K562 (cell line): ENCODE results near the gene TUBB6. TPM values are rescaled to one million over a fixed set of nuclear protein-coding genes. Genes with fewer than 3 reads are reported as not detected.
A peak's percentile ranks its signal among the peaks of the same experiment; 100 is the strongest.

Experiments
- ASH1L ChIP-seq: fragments of 450-650 bp; IDR thresholded peaks from 2 replicates; pipeline ENCODE4 v1.6.1; 2018; ENCODE audit warnings: borderline replicate concordance, mild to moderate bottlenecking, low read depth; ENCODE audit not compliant: partially characterized antibody
- ATF4 ChIP-seq: fragments of 450-650 bp; formaldehyde crosslinking; IDR thresholded peaks from 2 replicates; pipeline ENCODE4 v1.4.0; 2022; ENCODE audit warnings: mild to moderate bottlenecking, moderate library complexity
- CC2D1A ChIP-seq: fragments of 450-650 bp; IDR thresholded peaks from 2 replicates; pipeline ENCODE4 v1.6.1; 2017; ENCODE audit warnings: mild to moderate bottlenecking
- FOXP4 ChIP-seq: sonication (generic); formaldehyde crosslinking; IDR thresholded peaks from 2 replicates; pipeline ENCODE4 v1.8.0; 2022; ENCODE audit warnings: mild to moderate bottlenecking, missing genetic modification reagents, borderline replicate concordance
- GMEB1 ChIP-seq: fragments of 250-450 bp; sonication (Bioruptor Pico); IDR thresholded peaks from 2 replicates; pipeline ENCODE4 v1.4.0; 2020; ENCODE audit warnings: mild to moderate bottlenecking
- LEF1 ChIP-seq: fragments of 450-650 bp; IDR thresholded peaks from 2 replicates; pipeline ENCODE4 v1.6.1; 2016; ENCODE audit warnings: mild to moderate bottlenecking
- MCM3 ChIP-seq: fragments of 450-650 bp; IDR thresholded peaks from 2 replicates; pipeline ENCODE4 v1.6.1; 2016
- NR2C2 ChIP-seq, 2 experiments: fragments of 200-800 bp in 1 of 2; sonication (Bioruptor generic) in 1 of 2; sonication (generic) in 1 of 2; formaldehyde crosslinking in 1 of 2; IDR thresholded peaks; 2 replicates each; pipeline versions ENCODE4 v1.6.1 to v1.8.0; 2016 to 2022; ENCODE audit warnings: mild to moderate bottlenecking in 1 of 2, missing compliant biosample characterization in 1 of 2, missing genetic modification characterization in 1 of 2, missing genetic modification reagents in 1 of 2
- NR4A1 ChIP-seq, 2 experiments: fragments of 250-450 bp in 1 of 2; fragments of 450-650 bp in 1 of 2; sonication (Bioruptor Pico) in 1 of 2; IDR thresholded peaks; 2 replicates each; pipeline versions ENCODE4 v1.4.0 to v1.6.1; 2016 to 2020; ENCODE audit warnings: mild to moderate bottlenecking in 2 of 2, missing compliant biosample characterization in 1 of 2, missing genetic modification characterization in 1 of 2, moderate library complexity in 1 of 2
- PCBP1 ChIP-seq: fragments of 200-400 bp; formaldehyde crosslinking; IDR thresholded peaks from 2 replicates; pipeline ENCODE4 v1.6.1; 2018; ENCODE audit warnings: mild to moderate bottlenecking, low read depth, low read length; ENCODE audit not compliant: poor library complexity, severe bottlenecking
- POLR2A ChIP-seq: fragments of 450-650 bp; conservative IDR thresholded peaks from 2 replicates; pipeline ENCODE4 v1.6.1; 2016
- PRDM10 ChIP-seq: fragments of 450-650 bp; IDR thresholded peaks from 2 replicates; pipeline ENCODE4 v1.6.1; 2018; ENCODE audit not compliant: partially characterized antibody
- RFX7 ChIP-seq: fragments of 250-450 bp; sonication (Bioruptor Pico); IDR thresholded peaks from 2 replicates; pipeline ENCODE4 v1.5.1; 2021; ENCODE audit warnings: mild to moderate bottlenecking
- SMARCA4 ChIP-seq: fragments of 450-650 bp; IDR thresholded peaks from 2 replicates; pipeline ENCODE4 v1.6.1; 2016
- SRF ChIP-seq, 2 experiments: fragments of 250-450, 450-650 bp in 1 of 2; sonication (Bioruptor Pico) in 1 of 2; sonication (generic) in 1 of 2; formaldehyde crosslinking; IDR thresholded peaks; 2 replicates each; pipeline versions ENCODE4 v1.5.0 to v1.5.1; 2020 to 2022; ENCODE audit warnings: mild to moderate bottlenecking in 1 of 2, missing genetic modification reagents in 1 of 2
- TARDBP ChIP-seq: fragments of 450-650 bp; IDR thresholded peaks from 2 replicates; pipeline ENCODE4 v1.6.1; 2016
- TCF3 ChIP-seq: sonication (generic); formaldehyde crosslinking; IDR thresholded peaks from 2 replicates; pipeline ENCODE4 v1.4.0; 2020; ENCODE audit warnings: mild to moderate bottlenecking, missing genetic modification reagents
- ZFPM2 ChIP-seq: fragments of 250-450 bp; sonication (Bioruptor Pico); IDR thresholded peaks from 2 replicates; pipeline ENCODE4 v1.5.1; 2022; ENCODE audit warnings: mild to moderate bottlenecking
- ZNF197 ChIP-seq: fragments of 200-800 bp; sonication (Bioruptor generic); IDR thresholded peaks from 2 replicates; pipeline ENCODE4 v1.6.1; 2016; ENCODE audit warnings: low read depth, missing genetic modification characterization, missing compliant biosample characterization
- ZNF436 ChIP-seq: fragments of 250-450, 450-650 bp; sonication (Bioruptor Pico); formaldehyde crosslinking; IDR thresholded peaks from 2 replicates; pipeline ENCODE4 v1.7.0; 2020; ENCODE audit warnings: mild to moderate bottlenecking
- polyA plus RNA-seq, 8 experiments: library from polyadenylated mRNA; depleted of rRNA in 4 of 8; stranded (reverse) in 5 of 8; unstranded in 3 of 8; fragments of >200 nt; fragmentation: Nextera tagmentation in 2 of 8; fragmentation: Illumina TruSeq in 1 of 8; extraction: Ambion mirVana in 2 of 8; extraction: Trizol in 1 of 8; gene quantifications; 2 replicates each; pipeline versions ENCODE4 v1.2.1 to v1.2.3, GENCODE V29; 2011 to 2014; ENCODE audit warnings: inconsistent platforms in 1 of 8, missing spikeins in 1 of 8
- total RNA-seq, 7 experiments: library from RNA; depleted of rRNA in 6 of 7; stranded (reverse); fragments of >200 nt in 6 of 7; fragmentation: Illumina TruSeq in 2 of 7; extraction: Trizol in 2 of 7; gene quantifications; 2 replicates each; pipeline versions ENCODE4 v1.2.1 to v1.2.3, GENCODE V29; 2011 to 2021; ENCODE audit warnings: low replicate concordance in 1 of 7

TUBB6 gene
- total and polyA plus RNA-seq, 9 of the 15 experiments (the other 6 are each of a cell fraction or from before 2014, with no cell fraction given): 43.9 to 404 (median 81.1) TPM

GRCh38 chr18:12302391-12303147 is 5.5 kb upstream of the TUBB6 start (continued):
- TF ChIP-seq SMARCA4 (peak; percentile 77), GMEB1 (CRISPR knock-in tag) (no peak), RFX7 (CRISPR knock-in tag) (no peak), PRDM10 (peak; percentile 19), LEF1 (peak; percentile 79), ZFPM2 (CRISPR knock-in tag) (no peak), ASH1L (no peak), SRF (CRISPR knock-in tag; IDR thresholded peaks at IDR 0.05) (no peak), TARDBP (no peak), MCM3 (no peak), TCF3 (CRISPR knock-in tag) (peak; percentile 93), NR4A1 (CRISPR knock-in tag; IDR thresholded peaks at IDR 0.05) (no peak), NR4A1 (tag; IDR thresholded peaks at IDR 0.05) (0 out of 2 replicates have a peak, but pooled peaks have one; percentile 43), ZNF436 (no peak), FOXP4 (CRISPR knock-in tag) (peak; percentile 79; the same call in 1 of the 2 replicates), NR2C2 (CRISPR knock-in tag; IDR thresholded peaks at IDR 0.05) (no peak), NR2C2 (tag; IDR thresholded peaks at IDR 0.05) (peak; percentile 49; the same call in 1 of the 2 replicates), POLR2A (no peak), ATF4 (CRISPR knock-in tag) (no peak), PCBP1 (no peak), ZNF197 (0 out of 2 replicates have a peak, but pooled peaks have one; percentile 76), CC2D1A (peak; percentile 38; the same call in 1 of the 2 replicates)
